Activated CD8-positive, alpha-beta memory T cell treated with anti-CD3 and anti-CD28 coated beads, Interleukin-2, amount 10 ng/mL, durations not matched to agents 7 days and 5 days (primary cell): Measurements from ENCODE around the gene ZNF76. TPM values are rescaled to one million over a fixed set of nuclear protein-coding genes. Genes with fewer than 3 reads are reported as not detected.
A peak's percentile ranks its signal among the peaks of the same experiment; 100 is the strongest.

ENCODE experiments used
- ATAC-seq: fragments of 150-1000 bp; cut with Tn5 transposase; one replicate; pipeline ENCODE4 v1.10.0; 2021; ENCODE audit warnings: moderate library complexity
- CTCF ChIA-PET: fragments of 350-600 bp; sonication (Branson Sonifier 250); formaldehyde crosslinking; loops from one replicate; lab custom pipeline; 2021; ENCODE audit warnings: antibody characterized with exemption; lab: Charles Lee
- DNase-seq: peaks from one replicate; pipeline ENCODE4 v3.0.0-alpha.2; 2020
- H3K27ac Mint-ChIP-seq: one replicate; pipeline ENCODE4 v1.8.0; 2021; ENCODE audit warnings: mild to moderate bottlenecking, mixed read lengths
- H3K27me3 Mint-ChIP-seq: one replicate; pipeline ENCODE4 v1.8.0; 2021; ENCODE audit warnings: mixed read lengths
- H3K36me3 Mint-ChIP-seq: one replicate; pipeline ENCODE4 v1.8.0; 2021; ENCODE audit warnings: mild to moderate bottlenecking, mixed read lengths
- H3K4me1 Mint-ChIP-seq: one replicate; pipeline ENCODE4 v1.8.0; 2021; ENCODE audit warnings: mixed read lengths
- H3K4me3 Mint-ChIP-seq: one replicate; pipeline ENCODE4 v1.8.0; 2021; ENCODE audit warnings: mild to moderate bottlenecking, moderate library complexity, mixed read lengths
- H3K9me3 Mint-ChIP-seq: one replicate; pipeline ENCODE4 v1.8.0; 2022; ENCODE audit warnings: low read depth, mixed read lengths
- total RNA-seq, 2 experiments: library from RNA; stranded (reverse); gene quantifications; one replicate each; pipeline ENCODE4 v1.2.3, GENCODE V29; 2021

Gene ZNF76
- total RNA-seq, 2 experiments from 2014 or later = 55.0 to 61.8 TPM

DNA sequence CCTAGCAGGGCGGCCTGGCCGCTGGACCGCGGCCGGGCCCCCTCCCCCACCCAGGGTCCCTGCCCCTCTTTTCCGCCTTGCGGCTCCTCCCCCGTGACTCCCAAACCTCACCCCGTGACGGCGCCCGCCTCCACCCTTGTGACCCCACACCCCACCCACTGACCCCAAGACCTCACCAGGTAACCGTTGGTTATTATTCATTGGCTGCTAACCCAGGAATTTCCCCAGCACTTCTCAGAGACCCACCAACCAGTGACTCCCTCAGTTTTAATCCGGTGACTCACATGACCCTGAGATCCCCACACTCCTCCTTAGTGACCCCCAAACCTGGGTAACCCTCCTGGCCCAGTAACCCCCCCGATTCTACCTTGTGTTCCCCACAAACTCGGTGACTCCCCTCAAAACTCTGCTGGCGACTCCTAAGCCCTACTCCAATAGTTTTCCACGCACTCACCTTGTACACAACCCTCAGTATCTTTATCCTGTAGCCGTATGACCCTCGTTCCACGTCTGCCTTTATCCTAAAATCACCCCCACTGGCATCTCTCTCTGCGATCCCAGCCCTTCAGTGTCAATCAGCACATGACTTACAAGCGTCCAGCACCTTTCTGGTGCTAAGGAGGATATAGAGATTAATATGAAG, 534 bp downstream of the ZNF76 start:
- DNase-seq = peak; percentile 86
- Mint-ChIP-seq H3K4me3 (peak overlapping the region; percentile 92), H3K27me3 (no peaks in the 10 kb centered on the region), H3K4me1 (peaks cover 49% of the 10 kb centered on the region), H3K27ac (peak overlapping the region; percentile 91), H3K36me3 (peaks cover 4% of the 10 kb centered on the region), H3K9me3 (no peaks in the 10 kb centered on the region)
- CTCF ChIA-PET = interaction anchor here (0.9 to 4.9 kb wide), 5 partner anchors 10 to 174 kb away, joined by 3 to 35 read pairs (median 5); no protein-coding TSS in a partner anchor
- ATAC-seq = peak; percentile 61

DNA sequence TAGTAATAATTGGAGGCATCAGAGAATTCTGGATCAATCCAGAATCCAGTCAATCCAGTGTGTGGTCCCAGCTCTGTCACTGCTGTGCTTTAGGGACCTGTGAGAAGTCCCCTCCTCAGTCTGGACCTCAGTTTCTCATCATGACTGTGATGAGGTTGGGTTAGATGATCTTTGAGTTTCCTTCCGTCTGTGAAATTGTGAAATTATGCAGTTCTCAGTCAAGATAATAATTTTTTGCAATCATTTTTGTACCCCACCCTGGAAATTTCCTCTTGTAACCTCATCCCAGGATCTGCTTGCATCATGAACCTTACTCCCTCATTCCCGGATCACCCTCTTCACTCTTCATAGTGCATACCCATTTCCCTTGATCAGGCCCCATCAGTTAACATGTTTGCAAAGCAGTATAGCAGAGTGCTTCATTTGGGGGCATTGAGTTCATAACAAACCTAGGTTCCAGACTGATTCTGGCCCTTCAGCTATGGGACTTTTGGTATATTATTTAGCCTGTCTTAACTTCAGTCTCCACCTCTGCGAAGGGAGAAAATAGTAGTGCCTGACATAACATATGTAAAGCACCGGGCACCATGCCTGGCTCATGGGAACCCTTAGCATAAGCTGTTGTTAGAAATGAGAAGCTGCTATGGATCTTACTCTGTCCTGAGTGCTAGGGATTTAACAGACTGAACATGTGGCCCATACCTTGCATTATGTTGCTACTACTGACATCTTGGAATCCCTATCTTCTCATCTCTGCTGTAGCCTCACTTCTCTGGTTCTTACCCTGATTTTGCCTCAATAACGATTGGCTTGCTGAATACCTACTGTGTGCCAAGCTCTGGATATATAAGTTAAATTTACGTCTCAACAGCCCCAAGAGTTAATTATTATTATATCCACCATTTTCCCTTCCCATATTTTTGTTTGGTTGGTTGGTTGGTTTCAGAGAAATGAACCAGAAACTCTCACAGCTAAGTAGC, 1.3 kb downstream of the ZNF76 start:
- no peak for DNase-seq
- Mint-ChIP-seq H3K9me3 (no peaks in the 10 kb centered on the region), H3K4me3 (peak overlapping the region; percentile 92), H3K27ac (peak overlapping the region; percentile 91), H3K4me1 (peaks cover 53% of the 10 kb centered on the region), H3K36me3 (peaks cover 9% of the 10 kb centered on the region), H3K27me3 (no peaks in the 10 kb centered on the region)
- no peak for ATAC-seq
- CTCF ChIA-PET = no interaction called here

DNA sequence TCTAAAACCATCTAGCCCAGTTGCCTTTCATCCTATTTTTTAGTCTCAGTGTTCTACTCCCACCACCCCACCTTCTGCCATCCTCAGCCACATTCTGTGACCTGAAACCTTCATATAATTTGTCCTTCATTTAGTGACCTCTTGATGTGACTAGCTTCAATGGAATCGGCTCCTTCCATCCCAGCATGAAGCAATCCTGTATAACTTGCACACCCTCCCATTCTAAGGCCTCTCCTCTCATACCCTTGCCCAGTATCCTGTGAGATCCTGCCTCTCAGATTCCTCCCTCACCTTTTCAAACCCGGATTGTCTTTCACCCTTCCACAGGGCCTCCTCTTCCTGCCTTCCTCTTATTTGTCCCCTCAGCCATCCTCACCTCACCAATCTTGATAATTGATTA, 3.1 kb downstream of the ZNF76 start:
- peaks cover 9% of the 10 kb centered on the region for H3K36me3 Mint-ChIP-seq
- H3K9me3 Mint-ChIP-seq = no peaks in the 10 kb centered on the region
- H3K27ac Mint-ChIP-seq = no peak overlapping the region
- CTCF ChIA-PET = interaction anchor here (0.9 kb wide), 1 partner anchor 31 kb away, joined by 3 read pairs; no protein-coding TSS in a partner anchor
- ATAC-seq (no peak), DNase-seq (no peak)
- peaks cover 53% of the 10 kb centered on the region for H3K4me1 Mint-ChIP-seq
- H3K4me3 Mint-ChIP-seq = no peak overlapping the region
- no peaks in the 10 kb centered on the region for H3K27me3 Mint-ChIP-seq

- DNase-seq = no peak
- CTCF ChIA-PET = interaction anchor here (1.1 to 2.1 kb wide), 3 partner anchors 22 to 66 kb away, joined by 3 to 5 read pairs (median 3); no protein-coding TSS in a partner anchor
- peaks cover 9% of the 10 kb centered on the region for H3K36me3 Mint-ChIP-seq
- H3K4me3 Mint-ChIP-seq = no peak overlapping the region
- H3K4me1 Mint-ChIP-seq = peaks cover 46% of the 10 kb centered on the region
- H3K27ac Mint-ChIP-seq = no peak overlapping the region
- no peaks in the 10 kb centered on the region for H3K27me3 Mint-ChIP-seq
- no peaks in the 10 kb centered on the region for H3K9me3 Mint-ChIP-seq
- no peak for ATAC-seq
Observed at GRCh38 chr6:35264550-35265274, 5.2 kb downstream of the ZNF76 start.

GRCh38 chr6:35265523-35265922, 6.0 kb downstream of the ZNF76 start:
- H3K27ac Mint-ChIP-seq = peak overlapping the region; percentile 8
- peaks cover 39% of the 10 kb centered on the region for H3K4me1 Mint-ChIP-seq
- CTCF ChIA-PET = interaction anchor here (1.1 to 1.3 kb wide), 2 partner anchors 65 to 184 kb away, joined by 3 read pairs; no protein-coding TSS in a partner anchor

DNA sequence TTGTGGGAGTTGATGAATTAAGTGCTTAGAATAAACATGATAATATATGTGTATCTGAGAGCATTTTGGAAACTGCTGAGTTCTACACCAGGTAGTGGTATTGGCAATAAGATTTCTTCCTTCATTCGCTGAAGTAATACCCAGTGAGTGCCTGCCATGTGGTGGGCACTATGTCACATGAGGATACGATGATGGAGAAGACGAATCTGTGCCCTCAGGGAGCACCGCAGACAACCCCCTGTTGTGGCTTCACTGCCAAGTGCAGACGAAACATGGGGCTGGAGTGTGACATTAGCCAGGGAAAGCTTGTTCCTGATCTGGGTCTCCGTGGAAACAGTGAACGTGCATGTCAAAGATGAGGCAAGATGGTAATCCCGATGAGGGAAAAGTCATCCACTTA, 7.9 kb downstream of the ZNF76 start:
- no peak overlapping the region for H3K27ac Mint-ChIP-seq
- peaks cover 17% of the 10 kb centered on the region for H3K36me3 Mint-ChIP-seq
- H3K27me3 Mint-ChIP-seq = no peaks in the 10 kb centered on the region
- H3K4me3 Mint-ChIP-seq = no peak overlapping the region
- no peaks in the 10 kb centered on the region for H3K9me3 Mint-ChIP-seq
- CTCF ChIA-PET = no interaction called here
- peaks cover 29% of the 10 kb centered on the region for H3K4me1 Mint-ChIP-seq
- DNase-seq (no peak), ATAC-seq (no peak)

More at GRCh38 chr6:35265523-35265922, 6.0 kb downstream of the ZNF76 start:
- Mint-ChIP-seq H3K27me3 (no peaks in the 10 kb centered on the region), H3K36me3 (peaks cover 12% of the 10 kb centered on the region), H3K9me3 (no peaks in the 10 kb centered on the region), H3K4me3 (no peak overlapping the region)
- no peak for ATAC-seq
- no peak for DNase-seq

- ATAC-seq (no peak), DNase-seq (no peak)
- CTCF ChIA-PET = no interaction called here
- H3K27ac Mint-ChIP-seq = no peak overlapping the region
- H3K27me3 Mint-ChIP-seq = no peaks in the 10 kb centered on the region
- H3K36me3 Mint-ChIP-seq = peaks cover 15% of the 10 kb centered on the region
- H3K4me1 Mint-ChIP-seq = peaks cover 25% of the 10 kb centered on the region
- no peak overlapping the region for H3K4me3 Mint-ChIP-seq
- H3K9me3 Mint-ChIP-seq = no peaks in the 10 kb centered on the region
Observed at GRCh38 chr6:35267897-35268296, 8.4 kb downstream of the ZNF76 start.

DNA sequence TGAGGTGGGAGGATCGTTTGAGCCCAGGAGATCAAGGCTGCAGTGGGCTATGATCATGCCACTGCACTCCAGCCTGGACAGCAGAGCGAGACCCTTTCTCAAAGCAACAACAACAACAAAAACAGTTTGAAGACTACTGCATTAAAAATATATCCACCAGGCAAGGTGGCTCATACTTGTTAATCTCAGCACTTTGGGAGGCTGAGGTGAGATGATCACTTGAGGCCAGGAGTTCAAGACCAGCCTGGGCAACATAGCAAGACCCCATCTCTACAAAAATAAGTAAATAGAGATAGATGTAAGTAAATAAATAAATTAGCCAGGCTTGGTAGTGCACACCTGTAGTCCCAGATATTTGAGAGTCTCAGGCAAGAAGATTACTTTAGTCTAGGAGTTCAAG, 12.5 kb downstream of the ZNF76 start:
- ATAC-seq = no peak
- DNase-seq = no peak
- no peaks in the 10 kb centered on the region for H3K9me3 Mint-ChIP-seq
- H3K4me1 Mint-ChIP-seq = peaks cover 6% of the 10 kb centered on the region
- CTCF ChIA-PET = no interaction called here
- H3K36me3 Mint-ChIP-seq = peaks cover 8% of the 10 kb centered on the region
- no peaks in the 10 kb centered on the region for H3K27me3 Mint-ChIP-seq
- no peak overlapping the region for H3K4me3 Mint-ChIP-seq
- H3K27ac Mint-ChIP-seq = no peak overlapping the region

DNA sequence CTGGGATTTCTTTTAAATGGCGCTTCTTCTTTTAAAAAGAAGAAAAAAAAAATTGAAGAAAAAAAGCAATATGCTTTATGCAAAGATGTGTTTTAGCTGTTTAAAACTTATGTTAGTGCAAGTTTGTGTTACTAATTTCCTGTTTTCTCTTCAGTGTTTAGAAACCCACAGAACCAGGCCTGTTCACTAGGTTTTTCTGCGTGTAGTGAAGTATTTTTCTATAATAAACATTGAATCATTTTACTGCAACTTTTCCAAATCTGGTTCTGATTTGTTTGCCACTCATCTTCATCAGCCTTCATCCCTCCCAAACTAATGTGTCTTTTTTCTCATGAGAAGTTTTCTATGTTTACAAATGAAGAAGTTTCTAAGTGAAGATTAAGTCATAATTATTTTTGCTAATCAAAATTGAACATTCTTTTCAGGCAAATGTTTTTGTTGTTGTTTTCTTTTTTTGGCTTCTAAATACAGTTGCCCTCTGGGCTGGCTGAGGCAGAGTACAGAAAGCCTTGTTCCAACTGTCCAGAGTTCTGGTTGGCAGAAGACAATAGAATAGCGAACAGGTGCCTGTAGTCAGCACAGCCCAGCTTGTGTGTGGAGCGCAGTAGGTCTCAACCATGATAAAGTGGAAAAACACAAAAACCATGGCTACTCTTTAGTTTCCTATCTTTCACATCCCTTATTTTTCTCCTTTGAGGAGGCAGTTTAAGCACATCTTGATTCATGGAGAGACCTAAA, 14.5 kb downstream of the ZNF76 start:
- CTCF ChIA-PET = interaction anchor here (0.9 kb wide), 1 partner anchor 13 kb away, joined by 3 read pairs; no protein-coding TSS in a partner anchor
- Mint-ChIP-seq H3K27me3 (no peaks in the 10 kb centered on the region), H3K4me1 (peaks cover 9% of the 10 kb centered on the region), H3K9me3 (no peaks in the 10 kb centered on the region), H3K27ac (no peak overlapping the region), H3K4me3 (no peak overlapping the region), H3K36me3 (peaks cover 8% of the 10 kb centered on the region)
- ATAC-seq (no peak), DNase-seq (no peak)

DNA sequence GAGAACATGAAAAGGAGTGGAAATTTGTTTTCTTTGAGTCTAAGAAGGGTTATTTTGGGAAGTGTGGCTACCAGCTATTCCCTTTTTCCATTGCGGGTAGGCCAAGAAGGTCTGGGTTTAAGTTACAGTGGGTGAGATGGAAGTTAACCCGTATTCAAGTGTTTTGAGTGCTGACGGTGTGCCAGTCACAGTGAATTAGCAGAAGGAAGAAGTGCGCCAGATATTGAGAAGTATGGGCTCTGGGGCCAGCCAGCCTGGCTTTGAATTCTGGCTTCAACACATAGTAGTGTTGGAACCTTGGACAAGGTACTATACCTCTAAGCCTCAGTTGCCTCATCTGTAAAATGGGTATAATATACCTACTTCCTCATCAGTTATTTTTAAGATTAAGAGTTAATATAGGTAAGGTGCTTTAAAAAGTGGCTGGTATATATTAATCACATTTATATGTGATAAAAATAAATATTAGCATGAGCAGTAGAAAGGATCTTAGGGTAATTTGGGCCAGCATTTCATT, 16.3 kb downstream of the ZNF76 start:
- no peak overlapping the region for H3K27ac Mint-ChIP-seq
- peaks cover 14% of the 10 kb centered on the region for H3K4me1 Mint-ChIP-seq
- no peaks in the 10 kb centered on the region for H3K27me3 Mint-ChIP-seq
- H3K4me3 Mint-ChIP-seq = no peak overlapping the region
- ATAC-seq (no peak), DNase-seq (no peak)
- no peaks in the 10 kb centered on the region for H3K9me3 Mint-ChIP-seq
- CTCF ChIA-PET = no interaction called here
- H3K36me3 Mint-ChIP-seq = peaks cover 6% of the 10 kb centered on the region

DNA sequence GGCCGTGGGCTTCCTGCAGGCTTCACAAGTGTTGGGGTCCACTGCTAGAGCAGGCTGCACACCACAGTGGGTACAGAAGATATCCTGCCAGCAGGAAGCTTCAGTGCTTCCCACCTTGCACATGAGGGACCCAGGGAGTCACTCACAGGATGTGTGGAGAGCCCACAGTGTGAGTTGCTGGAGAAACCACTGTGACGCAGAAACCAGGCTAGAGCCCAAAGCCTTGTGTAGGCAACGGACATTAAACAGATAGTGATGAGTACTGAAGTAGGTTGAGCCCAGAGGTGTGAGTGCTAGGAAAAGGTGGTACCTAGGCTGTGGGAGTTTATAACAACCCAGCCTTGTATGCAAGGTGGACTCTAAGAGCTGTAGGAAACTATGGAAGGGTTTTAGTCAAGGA, 19.2 kb downstream of the ZNF76 start:
- CTCF ChIA-PET = interaction anchor here (0.5 to 0.6 kb wide), 3 partner anchors 194 to 1318 kb away, joined by 3 to 4 read pairs (median 3); no protein-coding TSS in a partner anchor
- ATAC-seq (no peak), DNase-seq (no peak)
- no peaks in the 10 kb centered on the region for H3K9me3 Mint-ChIP-seq
- H3K4me1 Mint-ChIP-seq = peaks cover 23% of the 10 kb centered on the region
- no peaks in the 10 kb centered on the region for H3K27me3 Mint-ChIP-seq
- H3K36me3 Mint-ChIP-seq = peaks cover 15% of the 10 kb centered on the region
- H3K4me3 Mint-ChIP-seq = no peak overlapping the region
- H3K27ac Mint-ChIP-seq = no peak overlapping the region

DNA sequence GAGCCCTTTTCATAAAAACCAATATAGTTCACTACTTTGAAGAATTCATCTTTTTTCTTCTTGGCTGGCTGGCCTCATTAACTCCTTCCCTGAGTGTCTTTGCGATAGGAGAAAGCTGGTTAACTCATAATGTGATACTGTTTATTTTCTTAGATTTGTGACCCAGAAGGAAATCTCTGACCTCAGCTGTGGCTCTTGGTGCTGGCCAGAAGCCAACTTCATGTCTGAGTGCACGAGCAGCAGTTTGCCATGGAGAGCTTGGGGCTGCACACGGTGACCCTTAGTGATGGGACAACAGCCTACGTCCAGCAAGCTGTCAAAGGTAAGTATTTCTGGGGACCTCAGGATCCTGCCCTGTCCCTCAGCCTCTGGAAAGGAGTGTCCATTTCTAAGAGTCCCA, 21.4 kb downstream of the ZNF76 start:
- CTCF ChIA-PET = interaction anchor here (0.6 to 1.1 kb wide), 2 partner anchors 168 to 293 kb away, joined by 3 read pairs; no protein-coding TSS in a partner anchor
- Mint-ChIP-seq H3K27ac (no peak overlapping the region), H3K27me3 (no peaks in the 10 kb centered on the region), H3K4me1 (peaks cover 21% of the 10 kb centered on the region), H3K36me3 (peaks cover 22% of the 10 kb centered on the region), H3K9me3 (no peaks in the 10 kb centered on the region), H3K4me3 (no peak overlapping the region)
- DNase-seq = no peak
- ATAC-seq = no peak
